Uterus (tissue), 4 donors: Measurements from ENCODE around the gene ZNF275. TPM values are rescaled to one million over a fixed set of nuclear protein-coding genes. Genes with fewer than 3 reads are reported as not detected.

Experiments used
- DNase-seq, 2 donors: peaks; one replicate each; pipeline ENCODE4 v3.0.0-alpha.2; 2019 to 2020
- H3K27ac ChIP-seq, 2 donors: fragments of 200-600 bp; sonication (generic); 1 replicate in 1 of 2; 2 replicates in 1 of 2; pipeline ENCODE4 v1.5.1; 2016 to 2018
- H3K27me3 ChIP-seq, 2 donors: fragments of 200-600 bp; sonication (generic); one replicate each; pipeline ENCODE4 v1.5.1; 2018 to 2019; ENCODE audit warnings: control low read depth in 1 of 2
- H3K36me3 ChIP-seq, 2 donors: fragments of 200-600 bp; sonication (generic); one replicate each; pipeline ENCODE4 v1.5.1; 2019; ENCODE audit warnings: control low read depth in 1 of 2
- H3K4me1 ChIP-seq, 2 donors: fragments of 200-600 bp; sonication (generic); one replicate each; pipeline ENCODE4 v1.5.1; 2018 to 2019; ENCODE audit warnings: control low read depth in 1 of 2
- H3K4me3 ChIP-seq, 2 donors: fragments of 200-600 bp; sonication (generic); 1 replicate in 1 of 2; 2 replicates in 1 of 2; pipeline ENCODE4 v1.5.1; 2018 to 2019; ENCODE audit warnings: mild to moderate bottlenecking in 1 of 2
- H3K9me3 ChIP-seq, 2 donors: fragments of 200-600 bp; sonication (generic); one replicate each; pipeline ENCODE4 v1.5.1; 2019; ENCODE audit warnings: control low read depth in 1 of 2
- CTCF ChIP-seq, 4 experiments: fragments of 200-600 bp in 2 of 4; fragments of 450-650 bp in 2 of 4; sonication (generic) in 2 of 4; IDR thresholded peaks; one replicate each; pipeline ENCODE4 v1.5.1; 2016 to 2019; ENCODE audit warnings: antibody characterized with exemption in 4 of 4, mild to moderate bottlenecking in 2 of 4, moderate library complexity in 1 of 4
- POLR2A ChIP-seq, 2 donors: fragments of 450-650 bp; IDR thresholded peaks; one replicate each; pipeline ENCODE4 v1.6.1; 2016; ENCODE audit warnings: antibody characterized with exemption in 2 of 2, mild to moderate bottlenecking in 1 of 2, moderate library complexity in 1 of 2
- intact Hi-C: fragments of 100-400 bp; cut with DNase I; formaldehyde crosslinking; loops from one replicate; pipeline ENCODE4 v1.15.1; 2023; ENCODE audit warnings: low total_unique reads
- total RNA-seq, 4 donors: library from RNA; depleted of rRNA in 3 of 4; stranded (reverse); fragments of >200 nt in 3 of 4; gene quantifications; one replicate each; pipeline versions ENCODE4 v1.1.0 to v1.2.4, GENCODE V29; 2014 to 2023
- donor health status: DM: yes; HTN: yes; CAD: no.

Gene ZNF275
- total RNA-seq, 4 donors from 2014 or later, result 4.9 to 18.3 (median 11.2) TPM

GRCh38 chrX:153379508-153379907 is 45.6 kb downstream of the ZNF275 start:
- no peak overlapping the region for H3K4me3 ChIP-seq
- no peak for DNase-seq
- H3K9me3 ChIP-seq, result no peaks in the 10 kb centered on the region
- H3K4me1 ChIP-seq, result no peaks in the 10 kb centered on the region
- intact Hi-C loops, result no loop called here
- no peak for TF ChIP-seq CTCF (IDR thresholded peaks at IDR 0.05)
- TF ChIP-seq POLR2A (IDR thresholded peaks at IDR 0.05), result no peak
- H3K27ac ChIP-seq, result no peak overlapping the region
- H3K27me3 ChIP-seq, result no peaks in the 10 kb centered on the region
- H3K36me3 ChIP-seq, result no peaks in the 10 kb centered on the region

- Histone ChIP-seq H3K27me3 (no peaks in the 10 kb centered on the region), H3K9me3 (no peaks in the 10 kb centered on the region), H3K4me3 (no peak overlapping the region), H3K27ac (no peak overlapping the region), H3K36me3 (no peaks in the 10 kb centered on the region), H3K4me1 (no peaks in the 10 kb centered on the region)
- no peak for DNase-seq
- intact Hi-C loops, result no loop called here
- no peak for TF ChIP-seq POLR2A (IDR thresholded peaks at IDR 0.05)
- TF ChIP-seq CTCF (IDR thresholded peaks at IDR 0.05), result no peak
Observed at GRCh38 chrX:153379971-153380581, 46.1 kb downstream of the ZNF275 start.

- TF ChIP-seq POLR2A (IDR thresholded peaks at IDR 0.05) (no peak), CTCF (IDR thresholded peaks at IDR 0.05) (no peak)
- Histone ChIP-seq H3K4me1 (no peaks in the 10 kb centered on the region), H3K4me3 (no peak overlapping the region), H3K27ac (no peak overlapping the region), H3K27me3 (no peaks in the 10 kb centered on the region), H3K36me3 (no peaks in the 10 kb centered on the region), H3K9me3 (no peaks in the 10 kb centered on the region)
- intact Hi-C loops, result no loop called here
- no peak for DNase-seq
Observed at GRCh38 chrX:153380691-153381090, 46.7 kb downstream of the ZNF275 start.

GRCh38 chrX:153381684-153382532 is 48.0 kb downstream of the ZNF275 start:
- DNase-seq, result peak in 1 of 2 donors; percentile 31
- H3K4me1 ChIP-seq, result no peaks in the 10 kb centered on the region
- H3K27me3 ChIP-seq, result no peaks in the 10 kb centered on the region
- no peak overlapping the region for H3K4me3 ChIP-seq
- H3K9me3 ChIP-seq, result no peaks in the 10 kb centered on the region
- TF ChIP-seq CTCF (IDR thresholded peaks at IDR 0.05), result no peak
- intact Hi-C loops, result no loop called here
- no peak overlapping the region for H3K27ac ChIP-seq
- H3K36me3 ChIP-seq, result no peaks in the 10 kb centered on the region
